GM20000 (cell line): ENCODE measurements around the gene SUGT1.
"Not testable (repeated sequence)": the region's sequence is repeated elsewhere in the genome, so short reads cannot be mapped to it uniquely, and the experiment has no call there.

Experiments
- DNase-seq: peaks from one replicate; pipeline ENCODE4 v3.0.0; 2012; ENCODE audit warnings: low spot score
- CTCF ChIP-seq: IDR thresholded peaks from 2 replicates; pipeline ENCODE4 v1.5.1; 2012; ENCODE audit warnings: mild to moderate bottlenecking, control low read depth; ENCODE audit errors: extremely low read depth, missing control alignments

Gene SUGT1

GRCh38 chr13:52617070-52618060 is 35.3 kb upstream of the SUGT1 start:
- peak; percentile 81 for DNase-seq

GRCh38 chr13:52631083-52631690 is 21.4 kb upstream of the SUGT1 start:
- not testable (repeated sequence) for DNase-seq

More at GRCh38 chr13:52617070-52618060, 35.3 kb upstream of the SUGT1 start:
- no peak for TF ChIP-seq CTCF

- TF ChIP-seq CTCF: no peak
- no peak for DNase-seq
These were observed 13.8 kb upstream of the SUGT1 start for GRCh38 chr13:52638666-52639328.

- no peak for DNase-seq
- TF ChIP-seq CTCF: no peak
These were observed 10.5 kb upstream of the SUGT1 start, which contains the start of gene HNRNPA1L2 for GRCh38 chr13:52642131-52642530. HNRNPA1L2 (plus strand) TSS chr13:52642431; CDS start chr13:52642493, 62 bp downstream.

- TF ChIP-seq CTCF: no peak
- DNase-seq: no peak
These were observed 8.5 kb upstream of the SUGT1 start for GRCh38 chr13:52644108-52644507.

- DNase-seq: no peak
- TF ChIP-seq CTCF: no peak
These were observed 5.7 kb upstream of the SUGT1 start for GRCh38 chr13:52646967-52647366.

- DNase-seq: no peak
- TF ChIP-seq CTCF: no peak
These were observed 1.9 kb upstream of the SUGT1 start for GRCh38 chr13:52650731-52651130.
